ENCODE data around the gene PROKR2. TPM values are rescaled to one million over a fixed set of nuclear protein-coding genes. Genes with fewer than 3 reads are reported as not detected.

The PROKR2 gene
- total and polyA plus RNA-seq, 8 donors: not detected

GRCh38 chr20:5297280-5298004 is 19.3 kb downstream of the PROKR2 start:
- Histone ChIP-seq H3K27me3 (peaks cover 0 to 11% (median 0%) of the 10 kb centered on the region in 3 donors), H3K27ac (no peak overlapping the region), H3K36me3 (no peaks in the 10 kb centered on the region), H3K4me1 (no peaks in the 10 kb centered on the region), H3K4me3 (no peak overlapping the region), H3K9me3 (no peaks in the 10 kb centered on the region)
- TF ChIP-seq EP300 (IDR thresholded peaks at IDR 0.05) (no peak), POLR2AphosphoS5 (IDR thresholded peaks at IDR 0.05) (no peak), POLR2A (IDR thresholded peaks at IDR 0.05) (no peak), CTCF (IDR thresholded peaks at IDR 0.05) (no peak)
- peak in 1 of 2 donors; percentile 5 for DNase-seq
- WGBS, 5 donors: 14 to 26% (median 22%) methylated on average over 11 of the region's 11 CpGs
- intact Hi-C loops (cut with DNase I; ENCODE audit: low total_unique reads): no loop called here

GRCh38 chr20:5290596-5290995 is 26.2 kb downstream of the PROKR2 start:
- no peak for DNase-seq
- WGBS, 5 donors: 66 to 81% (median 75%) methylated on average over 6 of the region's 6 CpGs
- Histone ChIP-seq H3K4me1 (no peaks in the 10 kb centered on the region), H3K9me3 (peaks cover 0 to 9% (median 8%) of the 10 kb centered on the region in 4 donors), H3K27me3 (peaks cover 0 to 6% (median 0%) of the 10 kb centered on the region in 3 donors), H3K36me3 (no peaks in the 10 kb centered on the region), H3K27ac (no peak overlapping the region), H3K4me3 (no peak overlapping the region)
- intact Hi-C loops (cut with DNase I; ENCODE audit: low total_unique reads): no loop called here
- TF ChIP-seq POLR2A (IDR thresholded peaks at IDR 0.05): no peak
- no peak for TF ChIP-seq POLR2AphosphoS5 (IDR thresholded peaks at IDR 0.05)
- TF ChIP-seq EP300 (IDR thresholded peaks at IDR 0.05): no peak
- no peak for TF ChIP-seq CTCF (IDR thresholded peaks at IDR 0.05)

- 52 to 69% (median 61%) methylated on average over 3 to 4 of the region's 4 CpGs for WGBS, 5 donors
- Histone ChIP-seq H3K27me3 (peaks cover 0 to 4% (median 0%) of the 10 kb centered on the region in 3 donors), H3K36me3 (no peaks in the 10 kb centered on the region), H3K27ac (no peak overlapping the region), H3K4me1 (no peaks in the 10 kb centered on the region), H3K9me3 (peaks cover 0 to 11% (median 8%) of the 10 kb centered on the region in 4 donors), H3K4me3 (no peak overlapping the region)
- no peak for DNase-seq
- TF ChIP-seq CTCF (IDR thresholded peaks at IDR 0.05) (no peak), POLR2A (IDR thresholded peaks at IDR 0.05) (no peak), EP300 (IDR thresholded peaks at IDR 0.05) (no peak), POLR2AphosphoS5 (IDR thresholded peaks at IDR 0.05) (no peak)
- intact Hi-C loops (cut with DNase I; ENCODE audit: low total_unique reads): no loop called here
Observed at GRCh38 chr20:5282561-5282960, 34.2 kb downstream of the PROKR2 start.

- Histone ChIP-seq H3K27ac (no peak overlapping the region), H3K4me3 (no peak overlapping the region), H3K4me1 (no peaks in the 10 kb centered on the region), H3K9me3 (peaks cover 0 to 2% (median 0%) of the 10 kb centered on the region in 4 donors), H3K36me3 (no peaks in the 10 kb centered on the region), H3K27me3 (peaks cover 0 to 4% (median 0%) of the 10 kb centered on the region in 3 donors)
- no peak for DNase-seq
- no peak for TF ChIP-seq POLR2A (IDR thresholded peaks at IDR 0.05)
- intact Hi-C loops (cut with DNase I; ENCODE audit: low total_unique reads): no loop called here
Observed at GRCh38 chr20:5279661-5280060, 37.1 kb downstream of the PROKR2 start.

GRCh38 chr20:5272268-5272667 is 44.5 kb downstream of the PROKR2 start:
- Histone ChIP-seq H3K4me3 (no peak overlapping the region), H3K36me3 (no peaks in the 10 kb centered on the region), H3K9me3 (no peaks in the 10 kb centered on the region), H3K27me3 (no peaks in the 10 kb centered on the region), H3K4me1 (no peaks in the 10 kb centered on the region), H3K27ac (no peak overlapping the region)
- 75 to 84% (median 83%) methylated on average over 4 of the region's 4 CpGs for WGBS, 5 donors
- DNase-seq: no peak
- TF ChIP-seq EP300 (IDR thresholded peaks at IDR 0.05) (no peak), POLR2AphosphoS5 (IDR thresholded peaks at IDR 0.05) (no peak), POLR2A (IDR thresholded peaks at IDR 0.05) (no peak), CTCF (IDR thresholded peaks at IDR 0.05) (no peak)
- intact Hi-C loops (cut with DNase I; ENCODE audit: low total_unique reads): no loop called here

All from stomach (tissue), 9 donors.